Body of pancreas (tissue), 4 donors: ENCODE measurements around the gene CDK14.

ENCODE experiments used
- POLR2A ChIP-seq, 3 donors: fragments of 450-650 bp; IDR thresholded peaks; one replicate each; pipeline ENCODE4 v1.6.1; 2016; ENCODE audit warnings: antibody characterized with exemption in 3 of 3, mild to moderate bottlenecking in 2 of 3
- TF ChIP-seq, protein P1 (sequence below), 7 experiments: fragments of 450-650 bp in 4 of 7; fragments of 200-600 bp in 3 of 7; sonication (generic) in 3 of 7; IDR thresholded peaks; one replicate each; pipeline ENCODE4 v1.5.1; 2016 to 2019; ENCODE audit warnings: antibody characterized with exemption in 7 of 7

DNA sequence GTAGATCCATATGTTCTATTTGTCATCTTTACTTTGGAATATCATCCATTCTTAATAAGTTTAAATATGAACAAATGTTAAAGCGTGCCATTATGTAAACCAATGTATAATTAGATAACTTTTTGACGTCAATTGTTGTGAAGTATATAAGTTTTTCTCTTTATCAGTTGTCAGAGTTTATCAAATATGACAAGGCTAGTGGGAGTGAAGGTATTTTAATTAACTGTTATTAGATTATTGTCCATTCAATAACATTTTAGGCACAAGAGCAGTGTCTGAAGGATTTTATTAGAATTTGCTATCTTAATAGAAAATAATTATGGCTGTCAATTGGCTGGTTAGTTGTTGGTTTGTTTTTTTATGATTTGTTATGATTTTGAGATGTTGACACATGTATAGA lies 280.6 kb downstream of the CDK14 start:
- TF ChIP-seq, protein P1, sequence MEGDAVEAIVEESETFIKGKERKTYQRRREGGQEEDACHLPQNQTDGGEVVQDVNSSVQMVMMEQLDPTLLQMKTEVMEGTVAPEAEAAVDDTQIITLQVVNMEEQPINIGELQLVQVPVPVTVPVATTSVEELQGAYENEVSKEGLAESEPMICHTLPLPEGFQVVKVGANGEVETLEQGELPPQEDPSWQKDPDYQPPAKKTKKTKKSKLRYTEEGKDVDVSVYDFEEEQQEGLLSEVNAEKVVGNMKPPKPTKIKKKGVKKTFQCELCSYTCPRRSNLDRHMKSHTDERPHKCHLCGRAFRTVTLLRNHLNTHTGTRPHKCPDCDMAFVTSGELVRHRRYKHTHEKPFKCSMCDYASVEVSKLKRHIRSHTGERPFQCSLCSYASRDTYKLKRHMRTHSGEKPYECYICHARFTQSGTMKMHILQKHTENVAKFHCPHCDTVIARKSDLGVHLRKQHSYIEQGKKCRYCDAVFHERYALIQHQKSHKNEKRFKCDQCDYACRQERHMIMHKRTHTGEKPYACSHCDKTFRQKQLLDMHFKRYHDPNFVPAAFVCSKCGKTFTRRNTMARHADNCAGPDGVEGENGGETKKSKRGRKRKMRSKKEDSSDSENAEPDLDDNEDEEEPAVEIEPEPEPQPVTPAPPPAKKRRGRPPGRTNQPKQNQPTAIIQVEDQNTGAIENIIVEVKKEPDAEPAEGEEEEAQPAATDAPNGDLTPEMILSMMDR (IDR thresholded peaks at IDR 0.05) = no peak
- TF ChIP-seq POLR2A (IDR thresholded peaks at IDR 0.05) = no peak
